ENCODE results near the gene C2orf81.

The C2orf81 gene

DNA sequence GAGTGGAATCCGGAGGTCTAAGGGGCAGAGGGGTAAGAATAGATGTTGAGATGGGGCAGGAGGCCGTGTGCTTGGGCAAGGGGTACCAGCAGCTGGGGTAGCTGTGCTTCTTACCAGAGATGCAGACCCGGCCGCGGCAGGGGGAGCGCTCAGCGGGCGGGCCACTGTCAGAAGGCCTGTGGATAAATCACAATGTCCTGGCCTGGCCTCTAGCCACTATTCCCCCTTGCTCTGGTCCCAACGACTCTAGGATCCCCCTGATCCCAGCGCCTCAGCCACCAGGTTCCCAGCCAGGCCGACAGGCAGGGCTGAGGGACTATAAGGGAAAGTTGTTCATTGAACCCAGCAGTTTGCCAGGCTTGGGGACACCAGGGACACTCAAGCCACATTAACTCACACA, 9.1 kb upstream of the C2orf81 start:
- H3K4me3 ChIP-seq (replicated peaks; ENCODE audit: low read depth, low read length): no peak overlapping the region
- TF ChIP-seq, protein P1, sequence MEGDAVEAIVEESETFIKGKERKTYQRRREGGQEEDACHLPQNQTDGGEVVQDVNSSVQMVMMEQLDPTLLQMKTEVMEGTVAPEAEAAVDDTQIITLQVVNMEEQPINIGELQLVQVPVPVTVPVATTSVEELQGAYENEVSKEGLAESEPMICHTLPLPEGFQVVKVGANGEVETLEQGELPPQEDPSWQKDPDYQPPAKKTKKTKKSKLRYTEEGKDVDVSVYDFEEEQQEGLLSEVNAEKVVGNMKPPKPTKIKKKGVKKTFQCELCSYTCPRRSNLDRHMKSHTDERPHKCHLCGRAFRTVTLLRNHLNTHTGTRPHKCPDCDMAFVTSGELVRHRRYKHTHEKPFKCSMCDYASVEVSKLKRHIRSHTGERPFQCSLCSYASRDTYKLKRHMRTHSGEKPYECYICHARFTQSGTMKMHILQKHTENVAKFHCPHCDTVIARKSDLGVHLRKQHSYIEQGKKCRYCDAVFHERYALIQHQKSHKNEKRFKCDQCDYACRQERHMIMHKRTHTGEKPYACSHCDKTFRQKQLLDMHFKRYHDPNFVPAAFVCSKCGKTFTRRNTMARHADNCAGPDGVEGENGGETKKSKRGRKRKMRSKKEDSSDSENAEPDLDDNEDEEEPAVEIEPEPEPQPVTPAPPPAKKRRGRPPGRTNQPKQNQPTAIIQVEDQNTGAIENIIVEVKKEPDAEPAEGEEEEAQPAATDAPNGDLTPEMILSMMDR (IDR thresholded peaks at IDR 0.05; ENCODE audit: low read length, missing control alignments): no peak
- DNase-seq (ENCODE audit: low read depth): no peak

DNA sequence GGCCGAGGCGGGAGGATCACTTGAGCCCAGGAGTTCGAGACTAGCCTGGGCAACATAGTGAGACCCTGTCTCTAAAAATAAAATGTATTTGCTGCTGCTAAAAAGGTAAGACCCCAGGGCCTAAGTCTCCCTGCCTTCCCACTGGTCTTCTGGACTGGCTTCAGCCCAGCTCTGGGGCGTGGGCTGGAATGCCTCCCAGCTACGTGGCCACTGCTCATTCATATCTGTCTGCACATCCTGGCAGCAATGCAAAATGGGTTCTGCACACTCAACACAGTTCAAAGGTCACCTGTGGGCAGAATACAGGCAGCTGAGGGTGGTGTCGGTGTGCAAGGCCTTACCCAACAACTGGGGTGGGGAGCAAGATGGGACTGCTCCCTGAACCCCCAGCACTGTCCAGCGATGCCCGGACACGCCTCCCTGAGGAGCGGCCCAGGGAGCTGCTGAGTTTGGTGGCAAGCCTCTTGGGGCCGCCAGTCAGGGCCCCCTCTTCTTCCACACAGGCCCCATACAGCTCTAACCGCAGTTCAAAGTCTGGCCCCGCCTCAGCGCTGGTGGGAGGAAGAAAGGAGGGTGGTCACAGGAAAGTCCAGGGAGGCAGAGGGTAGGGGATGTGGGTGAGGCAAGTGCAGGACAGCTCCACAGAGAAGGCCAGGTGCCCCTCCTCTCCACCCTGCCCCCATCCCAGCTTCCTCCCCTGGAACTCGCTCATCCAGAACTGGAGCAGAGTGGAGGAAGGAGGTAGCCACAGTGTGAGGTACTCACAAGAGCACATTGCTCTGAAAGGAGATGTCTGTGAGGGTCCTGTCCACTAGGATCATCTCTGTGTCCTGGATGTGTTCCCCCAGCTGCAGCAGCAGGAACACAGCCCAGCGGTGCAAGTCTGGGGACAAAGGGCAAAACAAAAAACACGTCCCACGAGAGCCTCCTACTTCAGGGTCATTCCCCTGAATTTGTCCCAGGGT, 8.3 kb upstream of the C2orf81 start:
- TF ChIP-seq, protein P1 (IDR thresholded peaks at IDR 0.05; ENCODE audit: low read length, missing control alignments): no peak
- H3K4me3 ChIP-seq (replicated peaks; ENCODE audit: low read depth, low read length): no peak overlapping the region
- no peak for DNase-seq (ENCODE audit: low read depth)

DNA sequence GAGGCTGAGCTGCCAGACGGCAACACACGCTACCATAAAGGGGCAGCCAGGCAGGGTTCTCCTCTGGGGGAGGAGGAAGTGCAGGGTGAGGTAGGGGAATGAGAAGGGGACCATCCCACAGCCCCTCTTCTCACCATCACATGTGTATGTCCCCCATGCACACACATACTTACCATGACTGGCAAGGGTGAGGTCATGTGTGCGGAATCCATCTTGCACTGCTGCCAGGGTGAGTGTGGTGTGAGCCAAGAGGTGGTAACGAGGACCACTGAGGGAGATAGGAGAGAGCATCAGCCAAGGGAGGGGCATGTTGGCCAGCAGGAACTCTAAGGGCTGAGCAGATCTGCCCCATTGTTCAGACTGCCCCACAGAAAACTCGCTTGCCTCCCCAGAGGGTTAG, 7.3 kb upstream of the C2orf81 start:
- H3K4me3 ChIP-seq (replicated peaks; ENCODE audit: low read depth, low read length): no peak overlapping the region
- no peak for DNase-seq (ENCODE audit: low read depth)
- TF ChIP-seq, protein P1 (IDR thresholded peaks at IDR 0.05; ENCODE audit: low read length, missing control alignments): no peak

DNA sequence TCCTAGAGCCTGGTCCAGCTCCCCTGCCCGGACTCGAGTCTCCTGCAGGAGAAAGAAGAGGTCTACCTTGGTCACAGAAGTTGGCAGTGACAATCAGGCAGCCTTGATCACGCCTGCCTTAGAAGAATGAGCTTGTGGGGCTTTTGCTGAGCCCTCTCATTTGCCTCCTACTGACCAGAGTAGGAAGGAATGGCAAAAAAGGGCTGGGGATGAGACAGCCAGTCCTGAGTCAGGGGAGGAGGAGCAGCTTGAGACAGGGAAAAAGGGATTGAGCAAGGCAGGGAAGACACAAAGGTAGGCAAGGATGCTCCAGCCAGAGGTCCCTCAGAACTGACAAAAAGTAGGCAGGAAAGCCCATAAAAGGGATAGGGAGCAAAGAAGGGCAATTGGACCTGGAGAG, 6.1 kb upstream of the C2orf81 start:
- H3K4me3 ChIP-seq (replicated peaks; ENCODE audit: low read depth, low read length): no peak overlapping the region
- TF ChIP-seq, protein P1 (IDR thresholded peaks at IDR 0.05; ENCODE audit: low read length, missing control alignments): no peak
- DNase-seq (ENCODE audit: low read depth): no peak

DNA sequence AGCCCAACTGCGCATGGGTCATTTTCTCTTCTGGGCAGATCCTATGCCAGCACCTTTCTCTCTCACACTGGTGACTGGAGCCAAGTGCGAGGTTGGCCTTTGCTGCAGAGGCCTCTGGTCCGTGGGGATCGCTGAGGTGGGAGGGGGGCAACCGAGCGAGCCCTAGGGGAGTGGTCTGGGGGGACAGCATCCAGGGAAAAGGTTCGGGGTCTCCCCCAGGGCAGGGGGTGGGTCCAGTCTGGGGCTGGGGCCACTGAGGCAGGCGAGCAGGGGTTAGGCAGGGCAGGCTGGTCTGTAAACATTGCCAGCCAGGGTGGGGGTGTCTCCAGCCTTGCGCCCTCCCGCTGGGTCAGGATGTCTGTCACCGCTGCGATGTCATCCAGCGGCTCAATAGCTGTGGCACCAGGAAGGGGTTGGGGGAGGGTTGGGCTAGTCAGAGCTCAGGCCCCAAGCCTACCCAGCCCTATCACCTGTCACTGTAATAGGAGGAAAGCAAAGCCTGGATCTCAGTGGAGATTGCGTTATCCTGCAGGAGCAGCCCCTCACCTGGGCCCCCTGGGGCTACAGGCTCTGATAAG, 4.9 kb upstream of the C2orf81 start:
- TF ChIP-seq, protein P1 (IDR thresholded peaks at IDR 0.05; ENCODE audit: low read length, missing control alignments): no peak
- no peak overlapping the region for H3K4me3 ChIP-seq (replicated peaks; ENCODE audit: low read depth, low read length)
- no peak for DNase-seq (ENCODE audit: low read depth)

DNA sequence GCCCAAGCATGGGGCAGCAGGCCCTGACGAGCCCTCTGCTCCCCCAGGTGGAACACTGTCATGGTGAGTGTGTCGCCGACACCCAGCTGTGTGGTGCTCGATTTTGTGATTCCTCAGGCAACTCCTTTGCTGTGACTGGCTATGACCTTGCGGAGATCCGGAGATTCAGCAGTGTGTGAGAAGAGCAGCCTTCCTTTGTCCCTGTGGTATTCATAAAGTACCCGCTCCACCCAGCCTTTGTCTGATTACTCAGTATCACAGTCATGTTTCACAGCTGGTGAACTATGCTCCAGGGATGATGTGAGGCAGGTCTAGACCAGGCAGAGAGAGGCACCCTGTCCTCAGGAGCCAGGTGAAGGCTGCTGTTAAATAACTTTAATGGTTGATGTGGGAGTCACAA, 4.1 kb upstream of the C2orf81 start:
- no peak for DNase-seq (ENCODE audit: low read depth)
- H3K4me3 ChIP-seq (replicated peaks; ENCODE audit: low read depth, low read length): no peak overlapping the region
- TF ChIP-seq, protein P1 (IDR thresholded peaks at IDR 0.05; ENCODE audit: low read length, missing control alignments): no peak

Data from fibroblast of pulmonary artery (primary cell).